ENCODE results near the gene ALDH16A1.

GRCh38 chr19:49461656-49462055 lies 8.6 kb downstream of the ALDH16A1 start:
- TF ChIP-seq CTCF (IDR thresholded peaks at IDR 0.05; ENCODE audit: insufficient read depth, low read length) (no peak), REST (IDR thresholded peaks at IDR 0.05; ENCODE audit: insufficient replicate concordance, low read depth) (no peak), POLR2AphosphoS5 (IDR thresholded peaks at IDR 0.05; ENCODE audit: low read depth) (no peak)

Measured in HL-60 (cell line).